Iris pigment epithelial cell (primary cell): Measurements from ENCODE around the gene ZCCHC2.

Experiments used
- DNase-seq: peaks from one replicate; pipeline ENCODE4 v3.0.0-alpha.2; 2011; ENCODE audit warnings: low read depth

Gene ZCCHC2

DNA sequence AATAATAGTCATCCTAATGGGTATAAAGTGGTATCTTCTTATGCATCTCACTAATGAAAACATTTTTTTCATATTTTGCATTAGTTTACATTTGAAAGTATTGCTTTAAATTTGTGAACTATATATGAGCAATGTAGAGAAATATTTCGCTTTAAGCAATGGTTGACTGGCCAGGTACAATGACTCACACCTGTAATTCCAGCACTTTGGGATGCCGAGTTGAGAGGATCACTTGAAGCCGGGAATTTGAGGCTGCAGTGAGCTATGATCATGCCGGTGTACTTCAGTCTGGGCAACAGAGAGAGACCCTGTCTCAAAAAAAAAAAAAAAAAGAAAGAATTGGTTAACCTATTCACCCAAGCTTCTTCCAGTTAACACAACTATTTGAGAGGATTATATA is 15.1 kb downstream of the ZCCHC2 start:
- no peak for DNase-seq

DNA sequence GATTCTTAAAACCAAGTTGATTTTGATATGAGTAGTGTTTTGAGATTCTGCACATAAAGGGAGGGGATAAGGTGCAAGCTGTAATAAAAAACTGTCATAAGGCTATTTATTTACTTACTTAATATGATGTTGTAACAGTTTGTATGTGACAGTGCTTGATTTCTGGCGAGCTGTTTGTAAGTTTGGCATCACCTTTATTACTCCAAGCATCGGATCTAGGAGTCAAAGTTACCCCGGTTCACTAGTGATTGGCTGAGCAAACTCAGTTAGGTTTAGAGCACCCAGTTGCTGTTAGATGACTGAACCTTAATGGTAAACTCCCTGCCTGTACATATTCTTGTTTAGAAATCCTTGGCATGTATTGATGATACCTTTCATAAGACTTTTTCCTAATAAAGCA is 16.1 kb downstream of the ZCCHC2 start:
- no peak for DNase-seq

DNA sequence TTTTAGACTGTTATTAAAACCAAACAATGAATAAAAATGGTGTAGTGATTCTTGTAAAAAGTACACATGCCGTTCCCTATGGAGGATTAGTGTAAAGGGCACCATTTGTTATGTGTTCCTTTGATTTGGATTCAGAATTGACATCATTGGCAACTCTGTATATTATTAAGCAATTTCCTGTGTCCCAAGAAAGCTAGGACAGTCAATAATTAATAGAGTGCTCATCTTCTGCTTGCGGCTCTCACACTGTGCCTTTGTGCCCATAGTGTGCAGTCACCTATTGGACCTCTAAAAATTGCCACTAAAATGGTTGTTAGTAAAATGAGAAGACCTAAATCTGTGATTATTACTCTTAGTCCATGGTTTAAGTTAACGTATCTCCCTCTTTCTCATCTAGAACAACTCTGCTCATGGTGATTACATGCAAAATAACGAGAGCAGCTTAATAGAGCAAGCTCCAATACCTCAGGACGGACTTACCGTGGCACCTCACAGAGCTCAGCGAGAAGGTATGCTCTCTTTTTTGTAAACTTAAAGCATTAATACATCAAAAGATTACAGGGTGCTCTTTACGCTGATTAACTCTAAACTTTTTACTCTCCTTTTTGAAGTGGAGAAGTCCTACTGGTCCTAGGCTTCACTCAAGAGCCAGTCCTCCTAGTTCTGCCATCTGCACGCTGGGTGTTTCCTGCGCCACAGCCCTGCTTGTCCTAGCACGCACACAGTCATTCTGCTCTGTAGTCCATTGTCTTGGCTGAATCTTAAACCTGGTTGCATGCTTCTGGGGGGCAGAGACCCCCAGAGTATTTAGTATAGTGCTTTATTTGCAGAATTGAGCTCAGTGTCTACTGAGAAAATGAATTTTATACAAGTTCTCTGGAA is 16.7 kb downstream of the ZCCHC2 start:
- no peak for DNase-seq

DNA sequence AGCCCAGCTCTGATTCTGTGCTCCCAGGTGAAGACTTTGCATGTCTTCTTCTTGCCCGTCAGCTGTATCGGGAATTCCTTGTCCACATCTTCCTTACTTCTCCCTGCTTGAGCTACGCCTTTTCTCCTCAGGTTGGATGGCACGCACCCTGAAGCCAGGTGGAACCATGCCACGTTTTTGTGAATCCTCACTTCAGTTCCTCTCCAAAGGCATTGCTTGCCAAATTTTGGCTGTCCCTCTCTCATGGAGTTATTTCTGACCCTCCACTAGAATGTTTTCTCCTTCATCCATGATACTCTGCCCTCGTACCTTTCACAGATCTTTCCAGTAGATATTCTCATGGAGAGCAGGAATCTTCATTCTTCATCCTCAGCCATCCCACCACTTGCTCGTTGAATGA is 20.2 kb downstream of the ZCCHC2 start:
- DNase-seq = no peak

DNA sequence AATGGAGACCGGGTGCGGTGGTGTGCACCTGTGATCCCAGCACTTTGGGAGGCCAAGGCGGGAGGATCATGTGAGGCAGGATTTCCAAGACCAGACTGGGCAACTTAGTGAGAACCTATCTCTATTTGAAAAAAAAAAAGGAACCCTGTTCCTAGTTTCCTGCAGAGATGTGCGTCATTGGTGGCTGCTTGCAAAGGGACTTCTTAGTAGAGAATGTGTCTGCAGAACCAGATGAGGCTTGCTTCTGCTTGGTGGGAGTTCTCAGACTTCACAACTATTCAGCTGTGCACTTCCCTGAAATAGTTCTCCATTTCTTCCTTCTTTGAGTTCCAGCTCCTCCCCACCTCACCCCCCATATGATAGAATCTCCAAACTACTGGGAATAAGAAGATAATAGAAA is 22.3 kb downstream of the ZCCHC2 start:
- no peak for DNase-seq

DNA sequence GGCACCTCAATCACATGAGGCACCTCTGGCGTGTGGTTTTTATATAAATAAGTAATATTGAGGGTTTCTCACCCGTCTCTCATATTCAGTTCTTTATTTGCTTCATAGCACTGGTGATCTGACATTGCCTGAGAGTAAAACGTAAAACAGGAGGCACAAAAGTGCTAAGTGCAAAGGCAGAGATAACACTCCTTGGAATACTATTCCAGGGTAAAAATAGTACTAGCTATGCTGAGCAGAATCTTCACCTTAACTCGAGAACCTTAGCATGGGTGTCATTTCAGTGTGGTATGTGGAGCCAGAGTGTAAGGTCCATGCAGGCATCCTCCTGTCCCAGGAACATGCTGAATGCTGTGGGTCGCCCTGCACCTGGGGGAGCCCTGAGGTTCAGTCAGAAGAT is 26.9 kb downstream of the ZCCHC2 start:
- no peak for DNase-seq

DNA sequence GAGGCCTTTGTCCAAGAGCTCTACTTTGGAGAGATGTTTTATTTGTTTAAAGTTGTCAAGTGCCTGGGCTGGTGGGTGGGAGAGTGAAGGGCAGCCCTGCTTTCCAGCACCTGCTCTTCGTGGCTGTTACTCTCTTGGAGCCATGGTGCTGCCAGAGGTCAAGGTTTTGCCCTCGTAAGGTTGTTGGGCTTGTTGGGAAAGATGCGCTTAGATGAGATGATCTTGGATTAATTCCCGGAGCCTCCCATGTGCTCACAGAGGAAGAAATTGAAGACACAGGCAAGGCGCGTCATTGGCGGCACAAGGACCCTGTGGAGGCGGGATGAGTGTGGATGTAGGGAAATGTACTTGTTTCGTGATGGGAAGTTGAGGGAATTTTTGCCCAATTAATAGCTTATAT is 27.9 kb downstream of the ZCCHC2 start:
- no peak for DNase-seq

DNA sequence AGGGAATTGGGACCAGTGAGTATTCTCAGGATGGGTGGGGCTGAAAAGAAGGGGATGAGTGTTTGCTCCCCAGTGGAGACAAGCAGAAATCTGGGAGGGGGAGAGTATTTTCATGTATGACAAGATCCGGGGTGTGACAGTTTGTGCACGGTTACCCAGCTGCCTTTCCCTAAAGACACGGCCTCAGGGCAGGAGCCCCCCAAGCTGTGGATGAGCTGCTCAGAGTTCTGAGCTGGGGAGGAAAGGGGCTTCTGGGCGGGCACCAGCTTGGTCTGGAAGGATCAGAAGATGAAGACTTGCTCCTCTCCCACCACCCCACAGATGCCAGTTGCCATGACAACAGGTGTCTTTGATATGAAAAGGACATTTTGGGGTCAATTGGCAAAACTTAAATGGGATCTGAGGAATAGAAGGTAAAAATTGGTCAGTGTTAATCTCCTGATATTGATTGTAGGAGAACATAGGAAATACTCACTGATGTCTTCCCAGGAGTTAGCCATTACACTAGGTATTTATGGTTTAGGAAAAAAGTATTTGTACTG is 29.2 kb downstream of the ZCCHC2 start:
- DNase-seq = no peak

DNA sequence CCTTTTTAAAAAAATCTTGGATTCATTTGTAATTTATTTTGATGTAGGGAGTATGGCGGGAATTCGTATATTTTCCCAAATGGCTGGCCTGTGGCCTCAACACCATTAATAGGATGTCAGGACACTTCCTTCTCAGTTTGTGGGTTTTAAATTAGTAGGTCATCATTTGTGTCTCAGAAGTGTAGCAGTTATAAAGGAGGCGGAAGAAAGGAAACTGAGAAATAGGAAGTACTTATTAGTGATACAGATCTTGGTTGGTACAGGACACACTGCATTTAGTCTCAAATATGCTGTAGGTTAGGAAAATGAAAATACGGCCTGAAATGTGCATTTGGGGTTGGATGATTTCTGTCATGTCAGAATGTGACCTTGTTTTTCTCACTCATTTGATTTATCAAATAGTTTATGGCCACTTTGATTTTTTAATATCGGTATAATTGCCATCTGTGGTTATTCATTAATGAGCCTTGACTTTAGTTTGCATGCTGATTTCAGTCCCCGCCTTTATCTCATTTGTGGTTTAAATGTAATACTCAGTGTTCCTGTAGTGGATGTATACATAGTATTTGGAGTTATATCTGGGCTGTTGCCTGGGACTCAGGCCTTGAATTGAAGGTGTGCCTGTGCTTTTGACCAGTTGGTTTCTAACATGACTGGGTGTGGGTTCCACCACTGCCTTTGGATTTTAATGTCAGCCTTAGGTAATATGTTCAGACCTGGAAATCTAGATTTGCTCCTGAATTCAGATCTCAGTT is 31.4 kb downstream of the ZCCHC2 start:
- no peak for DNase-seq

DNA sequence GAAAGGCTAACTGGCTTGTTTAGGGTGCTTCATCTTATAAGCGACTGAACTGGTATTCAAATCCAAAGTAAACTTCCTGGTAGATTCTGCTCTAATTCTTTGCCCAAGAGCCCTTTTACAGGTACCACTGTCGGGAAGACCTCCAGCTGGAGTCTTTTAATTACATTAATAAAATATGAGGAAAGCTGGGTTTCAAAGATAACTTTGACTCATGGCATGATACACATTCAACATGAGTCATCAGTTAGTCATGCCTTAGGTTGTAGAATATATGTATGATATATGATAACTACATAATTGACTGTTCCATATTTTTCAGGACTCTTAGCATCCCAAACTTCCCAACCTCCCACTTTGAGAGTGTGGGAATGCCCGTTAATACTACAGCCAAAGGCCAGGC is 32.3 kb downstream of the ZCCHC2 start:
- DNase-seq = peak; percentile 53

DNA sequence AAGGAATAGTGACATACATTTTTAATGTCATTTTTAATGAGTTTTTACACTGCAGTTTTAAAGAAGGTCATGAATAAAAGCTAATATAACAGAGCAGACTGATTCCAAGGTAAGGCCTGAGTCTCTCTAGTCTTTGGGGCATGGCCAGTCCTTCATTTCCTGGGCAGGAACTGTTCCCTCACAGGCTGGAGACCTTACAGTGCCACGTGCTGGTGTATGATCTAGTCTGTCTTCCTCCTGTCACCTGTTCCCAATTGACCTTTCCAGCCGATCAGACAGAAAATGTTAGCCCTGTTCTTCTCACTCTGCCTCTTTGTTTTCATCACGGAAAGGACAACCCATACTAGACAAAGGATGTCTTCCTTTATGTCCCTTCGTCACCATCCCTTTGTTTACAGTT is 33.6 kb downstream of the ZCCHC2 start:
- DNase-seq = no peak

DNA sequence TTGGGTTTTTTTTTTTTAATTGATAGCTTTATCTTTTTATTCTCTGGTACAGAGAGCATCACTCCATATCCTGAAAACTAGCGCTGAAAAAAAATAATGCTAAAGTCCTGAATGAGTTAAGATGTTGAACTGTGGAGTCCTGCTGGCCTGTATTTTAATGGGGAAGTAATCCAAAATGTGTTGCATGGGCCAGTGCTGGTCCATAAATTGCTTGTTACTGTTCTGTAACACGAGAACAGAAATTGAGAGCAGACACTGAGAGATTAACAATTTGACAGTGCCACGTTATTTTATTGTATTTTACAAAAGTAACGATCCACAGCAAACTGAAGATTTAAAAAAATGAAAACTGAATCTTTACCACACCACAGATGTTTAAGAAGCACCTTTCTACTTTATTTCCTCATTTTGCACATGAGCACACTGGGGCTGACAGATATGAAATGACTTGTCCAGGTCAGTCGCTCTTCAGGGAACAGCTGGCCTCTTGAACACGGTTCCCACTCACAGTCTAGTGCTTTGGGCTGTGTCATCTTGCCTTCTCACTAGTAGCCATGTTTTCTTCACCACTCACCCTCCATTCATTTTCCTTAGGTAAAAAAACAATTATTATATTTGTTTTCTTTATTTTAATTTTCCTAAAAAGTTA is 35.3 kb downstream of the ZCCHC2 start:
- no peak for DNase-seq

DNA sequence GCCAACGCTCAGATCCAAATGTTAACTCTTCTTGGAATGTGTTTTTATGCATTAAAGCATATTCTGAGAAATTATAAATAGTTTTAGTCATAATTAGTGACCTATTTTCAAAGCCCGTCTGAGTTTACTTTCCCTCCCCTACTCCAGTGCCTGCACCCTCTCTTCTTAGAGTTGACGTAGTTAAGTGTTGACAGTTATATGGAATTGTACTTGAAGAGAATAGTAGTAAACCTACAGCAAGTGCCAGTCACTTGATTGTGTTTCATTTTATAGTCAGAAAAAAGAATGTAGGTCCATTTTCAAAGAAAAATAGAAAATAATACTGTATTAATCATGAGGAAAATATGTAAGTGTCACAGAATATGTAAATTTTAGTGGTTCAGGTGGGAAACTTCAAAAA is 41.2 kb downstream of the ZCCHC2 start:
- DNase-seq = no peak

DNA sequence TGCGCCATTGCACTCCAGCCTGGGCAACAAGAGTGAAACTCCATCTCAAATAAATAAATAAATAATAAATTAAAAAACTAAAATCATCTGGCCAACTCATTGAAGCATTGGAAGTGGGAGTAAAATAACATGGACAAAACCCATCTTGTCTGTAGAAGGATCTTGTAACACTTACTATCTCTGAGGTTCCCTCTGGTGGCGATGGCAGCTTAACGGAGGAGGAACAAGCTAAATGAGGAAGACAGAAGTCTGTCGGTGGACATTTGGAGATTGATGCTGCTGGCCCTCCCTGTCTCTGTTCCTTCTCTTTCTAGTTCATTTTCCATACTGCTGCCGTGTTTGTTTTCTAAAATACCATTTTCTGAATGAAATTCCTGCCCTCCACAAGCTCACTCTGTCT is 43.4 kb downstream of the ZCCHC2 start:
- DNase-seq = peak; percentile 28

DNA sequence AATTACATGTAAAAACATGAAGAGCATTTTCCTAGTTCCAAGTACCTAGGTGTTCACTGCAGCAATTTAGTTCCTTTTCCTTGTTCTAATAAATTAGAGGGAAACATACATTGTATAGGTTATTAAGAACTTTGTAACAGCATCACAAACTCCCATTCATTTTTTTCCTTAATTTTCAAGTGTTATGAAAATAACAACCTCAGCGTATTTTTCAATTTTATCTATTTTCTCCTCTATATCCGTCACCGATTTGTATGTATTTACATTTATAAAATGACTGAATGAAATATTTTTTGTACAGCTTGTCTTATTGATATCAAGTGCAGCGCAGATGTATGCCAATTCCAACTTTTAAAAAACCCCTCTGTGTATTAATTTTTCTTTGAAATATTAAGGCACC is 44.0 kb downstream of the ZCCHC2 start:
- no peak for DNase-seq

DNA sequence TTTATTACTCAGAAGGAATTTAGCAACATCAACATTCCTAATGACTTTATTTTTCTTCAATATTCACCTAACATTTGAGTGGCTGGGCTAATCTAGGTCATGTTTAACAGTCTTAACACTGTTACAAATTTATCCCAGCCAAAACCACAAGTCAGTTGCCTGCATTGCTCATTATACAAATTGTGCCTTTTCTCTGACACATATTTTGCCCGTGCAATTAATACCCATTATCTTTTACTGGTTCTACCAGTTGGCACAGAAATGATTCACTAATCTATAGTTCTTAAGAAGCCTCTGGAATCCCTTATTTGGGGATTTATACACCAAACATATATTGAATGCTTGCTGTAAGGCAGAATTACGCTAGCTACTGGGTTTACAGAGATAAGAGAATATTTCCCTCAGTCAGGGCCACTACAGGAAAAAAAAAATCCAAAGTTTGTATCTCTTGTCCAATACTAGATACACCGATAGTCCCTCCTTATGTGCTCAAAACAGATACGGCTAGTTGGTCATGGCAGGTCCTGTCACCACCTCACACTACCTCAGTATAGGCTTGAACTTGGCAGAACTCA is 46.3 kb downstream of the ZCCHC2 start:
- DNase-seq = peak; percentile 8

DNA sequence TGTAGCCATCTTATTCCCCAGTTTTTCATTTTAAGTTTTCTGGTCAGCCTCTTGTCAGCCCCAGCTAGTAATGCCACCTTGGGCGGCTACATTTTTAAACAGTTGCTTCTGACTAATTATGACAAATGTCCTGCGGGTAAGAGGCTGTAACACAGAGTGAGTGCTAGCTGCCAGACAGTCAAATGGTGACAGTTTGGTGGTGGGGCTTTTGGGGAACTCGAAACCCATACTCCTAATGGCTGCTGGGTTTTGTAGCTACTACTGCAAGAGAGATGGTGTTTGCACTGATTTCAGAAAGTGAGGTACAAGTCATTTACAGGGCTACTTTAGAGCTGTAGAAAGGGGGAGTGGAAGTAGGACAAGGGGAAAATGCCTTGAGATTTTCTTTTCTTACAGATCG is 48.2 kb downstream of the ZCCHC2 start:
- no peak for DNase-seq

DNA sequence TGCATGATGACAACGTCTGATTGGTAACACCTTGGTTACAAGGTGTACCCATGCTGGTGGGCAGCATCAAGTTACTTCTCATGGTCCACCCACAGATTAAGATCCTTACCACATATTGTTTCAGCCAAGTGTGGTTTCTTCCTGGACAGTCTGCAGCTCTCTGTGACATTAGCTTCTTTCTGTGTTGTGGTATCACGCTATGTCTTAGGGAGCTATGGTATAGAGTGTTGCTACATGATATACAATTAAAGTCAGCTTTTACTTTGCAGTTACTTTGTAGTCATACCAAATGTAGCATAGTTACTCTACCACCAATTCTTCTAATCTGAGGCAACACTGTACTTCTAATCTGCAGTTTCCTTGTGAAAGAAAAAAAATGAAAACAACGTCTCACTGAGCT is 48.8 kb downstream of the ZCCHC2 start:
- no peak for DNase-seq

DNA sequence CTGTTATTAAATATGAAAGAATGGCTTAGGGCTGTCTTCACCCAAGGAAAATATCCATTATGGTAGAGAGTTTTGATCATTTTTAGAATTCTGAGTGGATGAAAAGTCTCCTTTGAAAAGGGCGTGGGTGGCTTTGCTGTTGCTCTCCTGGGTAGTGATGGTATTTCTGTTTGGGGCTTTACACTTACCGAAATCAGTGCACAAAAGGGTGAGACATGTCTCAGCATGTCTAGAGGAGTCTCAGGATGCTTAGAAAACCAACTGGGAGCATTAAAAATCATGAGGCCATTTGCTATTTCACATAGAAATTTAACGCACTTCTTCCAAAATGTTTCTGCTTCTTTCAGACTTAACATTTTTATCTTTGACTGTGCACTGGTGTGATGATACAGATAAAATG is 49.6 kb downstream of the ZCCHC2 start:
- no peak for DNase-seq

DNA sequence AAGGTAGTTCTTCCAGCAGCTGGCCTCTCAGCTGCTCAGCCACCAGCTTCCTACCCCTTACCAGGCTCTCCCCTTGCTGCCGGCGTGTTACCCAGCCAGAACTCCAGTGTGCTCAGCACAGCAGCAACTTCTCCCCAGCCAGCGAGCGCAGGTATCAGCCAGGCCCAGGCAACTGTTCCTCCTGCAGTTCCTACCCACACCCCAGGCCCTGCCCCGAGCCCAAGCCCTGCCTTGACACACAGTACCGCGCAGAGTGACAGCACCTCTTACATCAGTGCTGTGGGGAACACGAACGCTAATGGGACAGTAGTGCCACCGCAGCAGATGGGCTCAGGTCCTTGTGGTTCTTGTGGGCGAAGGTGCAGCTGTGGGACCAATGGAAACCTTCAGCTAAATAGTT is 52.0 kb downstream of the ZCCHC2 start:
- no peak for DNase-seq

DNA sequence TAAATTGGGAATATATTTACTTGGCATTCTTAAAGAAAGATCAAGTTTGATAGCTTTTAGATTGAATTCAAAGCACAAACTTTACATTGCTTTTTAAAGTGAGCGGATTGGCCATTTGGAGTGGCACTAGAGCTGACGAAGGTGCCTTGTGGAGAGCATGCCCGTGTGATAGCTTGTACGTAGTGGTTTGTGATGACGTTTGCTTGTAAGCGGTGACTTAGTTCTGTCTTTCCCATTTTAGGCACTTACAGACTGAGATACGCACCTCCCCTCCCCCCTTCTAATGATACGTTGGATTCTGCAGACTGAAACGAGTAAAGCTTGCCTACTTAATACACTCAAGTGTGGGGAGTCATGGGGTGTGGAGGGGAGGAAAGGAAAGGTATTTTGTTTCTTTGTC is 53.4 kb downstream of the ZCCHC2 start:
- DNase-seq = no peak

DNA sequence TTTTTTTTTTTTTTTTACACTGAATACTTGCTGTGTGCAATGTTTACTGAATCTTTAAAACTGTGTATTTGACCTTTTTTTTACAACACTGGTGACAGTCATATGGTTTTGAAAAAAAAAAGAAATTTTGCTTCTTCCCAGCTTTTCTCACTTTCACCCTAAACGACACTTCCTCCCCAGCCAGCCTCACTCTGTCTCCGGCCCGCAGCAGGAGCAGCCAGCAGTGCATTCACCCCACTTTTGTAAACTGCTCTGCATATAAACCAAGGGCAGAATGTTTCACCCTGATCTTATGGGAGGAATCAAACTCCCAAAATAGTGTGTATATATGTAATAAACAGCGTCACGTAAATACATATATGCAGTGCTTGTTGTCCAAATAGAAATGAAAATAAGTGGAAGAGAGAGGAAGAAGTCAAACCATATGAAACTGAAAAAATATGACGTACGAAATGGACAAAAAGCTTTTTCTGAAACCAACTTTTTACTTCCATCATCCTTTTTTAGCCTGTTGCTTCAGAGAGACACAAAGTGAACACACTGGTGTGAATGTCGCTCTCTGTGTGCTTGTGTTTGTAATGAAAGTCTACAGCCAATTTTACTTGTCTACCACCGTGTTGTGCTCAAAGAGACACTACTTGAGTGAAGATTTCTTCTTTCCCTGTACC is 54.2 kb downstream of the ZCCHC2 start:
- no peak for DNase-seq
